ENCODE results near the gene TDRD9.

DNA sequence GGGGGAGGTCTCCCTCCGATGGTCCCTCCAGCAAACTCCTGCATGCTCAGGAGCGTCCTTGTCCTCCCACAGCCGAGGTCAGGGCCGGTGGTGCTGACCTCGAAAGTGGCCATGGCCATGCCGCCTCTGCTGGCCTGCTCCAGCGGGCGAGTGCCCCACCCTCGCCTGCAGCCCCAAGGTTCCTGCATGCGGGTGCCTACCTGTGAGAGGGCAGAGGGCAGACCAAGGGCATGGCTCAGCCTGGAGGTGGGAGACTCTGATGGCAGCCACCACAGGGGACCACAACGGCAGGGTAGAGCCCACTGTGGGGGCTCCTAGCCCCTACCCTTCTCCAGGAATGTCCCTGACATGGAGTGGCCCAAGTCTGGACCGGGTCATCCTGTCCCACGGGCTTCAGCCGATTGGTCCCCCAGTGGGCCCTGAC is 42.7 kb upstream of the TDRD9 start:
- no peak for TF ChIP-seq POLR2A (IDR thresholded peaks at IDR 0.05; ENCODE audit: low read depth, low read length)
- no peak for TF ChIP-seq PAX5 (IDR thresholded peaks at IDR 0.05; ENCODE audit: insufficient read depth, low read length, severe bottlenecking)
- TF ChIP-seq TAF1 (IDR thresholded peaks at IDR 0.05; ENCODE audit: low read depth, low read length), result no peak
- no peak for TF ChIP-seq POLR2AphosphoS5 (IDR thresholded peaks at IDR 0.05; ENCODE audit: low read depth, low read length)

Measured in GM12891 (cell line).